Hepatocyte (in vitro differentiated cells): ENCODE results near the gene DPPA3.

ENCODE experiments used
- EZH2 ChIP-seq: fragments of 200-600 bp; sonication (generic); IDR thresholded peaks from 2 replicates; pipeline ENCODE4 v1.6.1; 2016; ENCODE audit warnings: antibody characterized with exemption, mild to moderate bottlenecking, borderline replicate concordance
- TF ChIP-seq, protein P1 (sequence below): fragments of 200-600 bp; sonication (generic); IDR thresholded peaks from 2 replicates; pipeline ENCODE4 v1.5.1; 2016; ENCODE audit warnings: antibody characterized with exemption, mild to moderate bottlenecking; ENCODE audit not compliant: poor library complexity

DNA sequence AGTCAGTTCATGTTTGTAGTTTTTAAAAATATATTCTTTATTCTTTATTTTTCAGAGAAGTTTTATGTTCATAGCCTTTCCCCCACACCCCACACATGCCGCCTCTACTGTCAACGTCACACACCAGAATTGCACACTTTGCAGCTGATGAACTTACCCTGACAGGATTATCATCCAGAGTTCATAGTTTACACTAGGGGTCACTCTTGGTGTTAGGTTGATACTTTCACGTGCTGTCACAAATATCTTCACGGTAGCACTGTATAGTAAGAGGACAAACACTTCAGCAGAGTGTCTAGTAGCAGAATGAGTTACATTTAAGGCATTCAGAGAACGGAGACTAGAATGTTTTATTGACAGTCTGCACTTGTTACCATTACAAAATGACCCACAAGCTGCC is 5.1 kb downstream of the DPPA3 start:
- TF ChIP-seq, protein P1, sequence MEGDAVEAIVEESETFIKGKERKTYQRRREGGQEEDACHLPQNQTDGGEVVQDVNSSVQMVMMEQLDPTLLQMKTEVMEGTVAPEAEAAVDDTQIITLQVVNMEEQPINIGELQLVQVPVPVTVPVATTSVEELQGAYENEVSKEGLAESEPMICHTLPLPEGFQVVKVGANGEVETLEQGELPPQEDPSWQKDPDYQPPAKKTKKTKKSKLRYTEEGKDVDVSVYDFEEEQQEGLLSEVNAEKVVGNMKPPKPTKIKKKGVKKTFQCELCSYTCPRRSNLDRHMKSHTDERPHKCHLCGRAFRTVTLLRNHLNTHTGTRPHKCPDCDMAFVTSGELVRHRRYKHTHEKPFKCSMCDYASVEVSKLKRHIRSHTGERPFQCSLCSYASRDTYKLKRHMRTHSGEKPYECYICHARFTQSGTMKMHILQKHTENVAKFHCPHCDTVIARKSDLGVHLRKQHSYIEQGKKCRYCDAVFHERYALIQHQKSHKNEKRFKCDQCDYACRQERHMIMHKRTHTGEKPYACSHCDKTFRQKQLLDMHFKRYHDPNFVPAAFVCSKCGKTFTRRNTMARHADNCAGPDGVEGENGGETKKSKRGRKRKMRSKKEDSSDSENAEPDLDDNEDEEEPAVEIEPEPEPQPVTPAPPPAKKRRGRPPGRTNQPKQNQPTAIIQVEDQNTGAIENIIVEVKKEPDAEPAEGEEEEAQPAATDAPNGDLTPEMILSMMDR: peak; percentile 33
- TF ChIP-seq EZH2: no peak
